ENCODE results near the gene CLSTN2. TPM values are rescaled to one million over a fixed set of nuclear protein-coding genes. Genes with fewer than 3 reads are reported as not detected.

Gene CLSTN2
- total RNA-seq, 2 donors from 2014 or later = 13.6 to 28.3 TPM

DNA sequence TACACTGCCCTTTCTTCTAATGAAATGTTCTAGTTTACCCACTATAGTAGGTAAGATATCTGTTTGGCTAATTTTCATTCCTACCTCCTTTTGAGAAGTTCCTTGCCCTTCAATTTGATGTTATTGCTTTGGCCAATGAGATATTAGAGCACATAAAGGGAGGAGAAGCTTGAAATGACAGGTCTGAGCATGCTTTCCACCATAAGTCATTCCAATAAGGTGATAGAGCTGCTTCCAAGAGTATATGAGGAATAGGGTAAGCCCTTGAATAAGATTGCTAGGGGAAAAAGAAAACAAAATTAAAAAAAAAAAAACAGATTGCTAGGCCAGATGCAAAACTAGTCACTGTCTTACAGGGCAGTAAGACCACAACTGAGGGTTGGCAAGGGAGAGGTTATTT is 664.0 kb downstream of the CLSTN2 start:
- no peak for DNase-seq (ENCODE audit: low spot score)
- Histone ChIP-seq H3K4me3 (no peak overlapping the region), H3K27ac (no peak overlapping the region), H3K4me1 (peaks cover 0 to 34% of the 10 kb centered on the region in 2 donors), H3K27me3 (no peaks in the 10 kb centered on the region), H3K36me3 (no peaks in the 10 kb centered on the region), H3K9me3 (no peaks in the 10 kb centered on the region)
- TF ChIP-seq, protein P1, sequence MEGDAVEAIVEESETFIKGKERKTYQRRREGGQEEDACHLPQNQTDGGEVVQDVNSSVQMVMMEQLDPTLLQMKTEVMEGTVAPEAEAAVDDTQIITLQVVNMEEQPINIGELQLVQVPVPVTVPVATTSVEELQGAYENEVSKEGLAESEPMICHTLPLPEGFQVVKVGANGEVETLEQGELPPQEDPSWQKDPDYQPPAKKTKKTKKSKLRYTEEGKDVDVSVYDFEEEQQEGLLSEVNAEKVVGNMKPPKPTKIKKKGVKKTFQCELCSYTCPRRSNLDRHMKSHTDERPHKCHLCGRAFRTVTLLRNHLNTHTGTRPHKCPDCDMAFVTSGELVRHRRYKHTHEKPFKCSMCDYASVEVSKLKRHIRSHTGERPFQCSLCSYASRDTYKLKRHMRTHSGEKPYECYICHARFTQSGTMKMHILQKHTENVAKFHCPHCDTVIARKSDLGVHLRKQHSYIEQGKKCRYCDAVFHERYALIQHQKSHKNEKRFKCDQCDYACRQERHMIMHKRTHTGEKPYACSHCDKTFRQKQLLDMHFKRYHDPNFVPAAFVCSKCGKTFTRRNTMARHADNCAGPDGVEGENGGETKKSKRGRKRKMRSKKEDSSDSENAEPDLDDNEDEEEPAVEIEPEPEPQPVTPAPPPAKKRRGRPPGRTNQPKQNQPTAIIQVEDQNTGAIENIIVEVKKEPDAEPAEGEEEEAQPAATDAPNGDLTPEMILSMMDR (IDR thresholded peaks at IDR 0.05) = no peak

DNA sequence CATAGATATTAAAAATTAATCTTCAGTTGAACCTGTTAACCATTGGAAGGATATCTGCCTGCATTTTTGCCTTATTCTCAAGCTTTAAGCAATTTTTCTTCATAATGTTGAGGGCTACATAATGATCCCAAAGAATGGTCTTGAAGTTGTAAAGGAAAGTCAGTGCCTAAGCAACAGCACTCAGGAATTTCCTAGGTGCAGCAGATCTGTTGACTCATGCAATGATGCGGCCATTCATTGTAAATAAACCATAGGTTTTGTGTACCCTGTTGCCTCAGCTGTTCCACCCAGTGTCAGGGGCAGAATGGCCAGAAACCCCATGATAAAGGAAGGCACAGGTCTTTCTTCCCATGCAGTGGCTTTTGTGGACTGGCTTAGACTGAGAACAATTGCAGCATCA is 664.5 kb downstream of the CLSTN2 start:
- H3K4me3 ChIP-seq = no peak overlapping the region
- no peaks in the 10 kb centered on the region for H3K9me3 ChIP-seq
- peaks cover 0 to 34% of the 10 kb centered on the region in 2 donors for H3K4me1 ChIP-seq
- TF ChIP-seq, protein P1 (IDR thresholded peaks at IDR 0.05) = no peak
- H3K27ac ChIP-seq = no peak overlapping the region
- H3K36me3 ChIP-seq = no peaks in the 10 kb centered on the region
- DNase-seq (ENCODE audit: low spot score) = no peak
- no peaks in the 10 kb centered on the region for H3K27me3 ChIP-seq

DNA sequence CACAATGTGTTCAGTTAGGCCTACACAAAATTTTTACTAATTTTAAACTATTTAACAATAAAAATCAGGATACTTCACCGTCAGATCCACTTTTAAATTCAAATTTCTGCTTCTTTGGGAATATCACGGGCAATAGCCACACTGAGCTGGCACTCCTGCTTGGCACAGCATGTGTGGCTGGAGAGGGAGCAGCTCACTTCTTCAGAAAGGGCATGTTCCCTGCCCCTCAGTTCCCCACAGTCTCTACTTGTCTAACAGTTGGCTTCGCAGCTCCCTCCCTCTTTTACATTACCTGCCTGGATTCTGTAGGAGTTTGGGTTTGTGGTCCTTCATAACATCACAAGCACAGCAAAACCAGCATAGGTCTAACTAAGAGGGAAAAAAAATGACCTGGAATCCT is 666.9 kb downstream of the CLSTN2 start:
- Histone ChIP-seq H3K9me3 (no peaks in the 10 kb centered on the region), H3K4me3 (no peak overlapping the region), H3K36me3 (no peaks in the 10 kb centered on the region), H3K27ac (no peak overlapping the region), H3K4me1 (peaks cover 0 to 16% of the 10 kb centered on the region in 2 donors), H3K27me3 (no peaks in the 10 kb centered on the region)
- DNase-seq (ENCODE audit: low spot score) = no peak
- TF ChIP-seq, protein P1 (IDR thresholded peaks at IDR 0.05) = no peak

DNA sequence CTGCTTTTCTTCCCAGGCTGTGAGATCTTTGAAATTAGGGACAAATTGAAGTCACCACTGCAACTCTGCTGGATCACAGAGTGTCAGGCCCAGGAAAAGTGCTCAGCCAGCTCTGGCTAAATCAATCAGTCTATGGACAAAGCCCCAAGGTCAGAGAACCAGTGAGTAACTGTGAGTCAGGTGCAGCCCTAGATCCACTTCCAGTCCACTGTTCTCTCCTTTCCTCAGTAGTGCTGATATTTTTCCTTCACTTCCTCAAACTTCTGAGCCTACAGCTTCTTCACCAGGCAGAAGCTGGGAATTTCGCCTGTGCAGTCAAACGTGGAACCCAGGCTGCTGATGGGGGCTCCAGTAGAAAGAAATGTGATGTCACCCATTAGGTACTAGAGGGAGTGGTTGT is 667.8 kb downstream of the CLSTN2 start:
- H3K4me3 ChIP-seq = no peak overlapping the region
- no peaks in the 10 kb centered on the region for H3K9me3 ChIP-seq
- peaks cover 0 to 7% of the 10 kb centered on the region in 2 donors for H3K4me1 ChIP-seq
- DNase-seq (ENCODE audit: low spot score) = no peak
- H3K36me3 ChIP-seq = no peaks in the 10 kb centered on the region
- no peaks in the 10 kb centered on the region for H3K27me3 ChIP-seq
- TF ChIP-seq, protein P1 (IDR thresholded peaks at IDR 0.05) = no peak
- no peak overlapping the region for H3K27ac ChIP-seq

DNA sequence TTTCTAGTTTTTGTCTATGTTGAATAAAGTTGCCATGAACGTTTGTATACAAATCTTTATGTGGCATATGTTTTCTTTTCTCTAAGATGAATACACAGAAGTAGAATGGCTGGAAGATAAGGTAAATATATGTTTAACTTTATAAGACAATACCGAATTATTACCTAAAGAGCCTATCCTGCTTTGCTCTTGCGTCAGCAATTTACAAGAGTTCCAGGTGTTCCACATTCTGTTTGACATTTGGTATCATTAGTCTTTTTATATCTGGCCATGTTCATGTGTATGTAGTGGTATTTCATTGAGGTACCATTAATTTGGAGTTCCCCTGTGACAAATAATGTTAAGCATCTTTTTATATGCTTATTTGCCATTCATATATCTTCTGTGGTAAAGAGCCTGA is 668.8 kb downstream of the CLSTN2 start:
- Histone ChIP-seq H3K9me3 (no peaks in the 10 kb centered on the region), H3K4me1 (no peaks in the 10 kb centered on the region), H3K4me3 (no peak overlapping the region), H3K27ac (no peak overlapping the region), H3K27me3 (no peaks in the 10 kb centered on the region), H3K36me3 (no peaks in the 10 kb centered on the region)
- no peak for DNase-seq (ENCODE audit: low spot score)
- TF ChIP-seq, protein P1 (IDR thresholded peaks at IDR 0.05) = no peak

DNA sequence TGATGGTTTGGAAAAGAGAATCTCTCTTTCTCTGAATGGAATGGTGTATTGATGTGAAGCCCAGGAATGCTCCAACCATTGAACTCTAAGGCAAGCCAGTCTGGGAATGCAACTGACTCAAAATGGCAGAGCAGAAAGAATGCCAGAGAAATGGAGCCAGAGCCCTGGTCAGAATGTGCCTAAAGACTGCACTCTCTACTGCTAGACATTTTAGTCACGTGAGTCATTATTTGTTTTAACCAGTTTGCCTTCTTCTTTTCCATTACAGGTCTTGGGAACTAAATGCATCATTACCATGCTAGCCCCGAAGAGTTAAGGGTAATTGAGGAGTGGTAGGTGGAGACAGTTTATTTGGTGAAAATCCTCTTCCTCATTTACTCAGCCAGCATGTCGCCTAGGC is 675.6 kb downstream of the CLSTN2 start:
- Histone ChIP-seq H3K36me3 (no peaks in the 10 kb centered on the region), H3K4me3 (no peak overlapping the region), H3K27ac (no peak overlapping the region), H3K9me3 (no peaks in the 10 kb centered on the region), H3K4me1 (no peaks in the 10 kb centered on the region), H3K27me3 (no peaks in the 10 kb centered on the region)
- TF ChIP-seq, protein P1 (IDR thresholded peaks at IDR 0.05) = no peak
- DNase-seq (ENCODE audit: low spot score) = no peak

All from right atrium auricular region (tissue), 2 donors.